IPS-NIHi11 (cell line): ENCODE measurements around the gene LRRC23.
A peak's percentile ranks its signal among the peaks of the same experiment; 100 is the strongest.
"Not testable (repeated sequence)": the region's sequence is repeated elsewhere in the genome, so short reads cannot be mapped to it uniquely, and the experiment has no call there.

Source experiments
- DNase-seq: peaks from one replicate; pipeline ENCODE4 v3.0.0; 2012; ENCODE audit warnings: mixed read lengths, low spot score

Gene LRRC23, protein sequence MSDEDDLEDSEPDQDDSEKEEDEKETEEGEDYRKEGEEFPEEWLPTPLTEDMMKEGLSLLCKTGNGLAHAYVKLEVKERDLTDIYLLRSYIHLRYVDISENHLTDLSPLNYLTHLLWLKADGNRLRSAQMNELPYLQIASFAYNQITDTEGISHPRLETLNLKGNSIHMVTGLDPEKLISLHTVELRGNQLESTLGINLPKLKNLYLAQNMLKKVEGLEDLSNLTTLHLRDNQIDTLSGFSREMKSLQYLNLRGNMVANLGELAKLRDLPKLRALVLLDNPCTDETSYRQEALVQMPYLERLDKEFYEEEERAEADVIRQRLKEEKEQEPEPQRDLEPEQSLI

DNA sequence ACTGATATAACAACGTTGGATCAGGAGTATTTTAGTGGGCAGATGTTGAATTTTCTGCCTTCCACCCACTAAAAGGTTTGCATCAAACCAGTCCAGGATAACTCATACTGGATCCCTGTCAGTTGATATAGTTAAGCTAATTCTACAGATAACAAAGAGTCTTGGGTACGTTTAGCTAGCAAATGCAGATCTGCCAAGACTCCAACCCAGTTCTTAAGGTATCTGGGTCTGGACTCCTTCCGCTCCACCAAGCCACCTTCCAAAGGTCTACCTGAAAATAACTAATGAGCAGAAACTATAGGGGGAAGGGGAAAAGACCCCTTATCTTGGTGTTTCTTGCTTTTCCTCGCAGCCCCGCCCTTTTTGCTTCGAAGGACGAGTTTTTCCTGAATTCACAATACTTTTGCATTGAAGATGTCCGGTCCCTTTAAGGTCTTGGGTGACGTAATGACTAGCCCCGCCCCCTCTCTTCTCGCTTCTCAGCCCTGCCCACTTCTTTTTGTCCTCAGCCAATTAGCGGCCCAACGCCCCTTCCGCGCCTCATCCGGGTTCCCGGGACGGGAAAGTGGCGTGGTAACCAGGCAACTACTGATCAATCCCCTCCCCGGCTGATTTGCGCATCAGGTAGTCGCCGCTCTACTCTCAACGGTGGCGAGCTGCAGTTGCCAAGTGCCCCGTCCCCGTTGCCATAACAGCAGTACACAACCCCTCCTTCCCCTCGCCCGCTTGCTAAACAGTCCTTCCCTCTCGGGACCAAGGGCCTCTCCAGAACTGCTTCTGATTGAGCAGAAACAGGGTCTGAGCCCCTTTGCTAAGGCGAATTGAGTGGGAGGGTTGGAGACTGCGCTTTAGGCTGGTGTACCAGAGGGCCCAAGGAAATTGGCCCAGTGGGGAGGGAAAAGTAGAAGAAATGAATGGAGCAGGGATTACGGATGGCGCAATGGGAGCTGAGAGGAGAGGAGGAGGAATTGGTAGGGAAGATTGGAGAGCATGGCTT, at the start of gene LRRC23:
LRRC23 (plus strand) TSS at position 543 of the 997 bp plus-strand sequence. CDS start 812 bp downstream, outside the sequence.
- peak; percentile 98 for DNase-seq

DNA sequence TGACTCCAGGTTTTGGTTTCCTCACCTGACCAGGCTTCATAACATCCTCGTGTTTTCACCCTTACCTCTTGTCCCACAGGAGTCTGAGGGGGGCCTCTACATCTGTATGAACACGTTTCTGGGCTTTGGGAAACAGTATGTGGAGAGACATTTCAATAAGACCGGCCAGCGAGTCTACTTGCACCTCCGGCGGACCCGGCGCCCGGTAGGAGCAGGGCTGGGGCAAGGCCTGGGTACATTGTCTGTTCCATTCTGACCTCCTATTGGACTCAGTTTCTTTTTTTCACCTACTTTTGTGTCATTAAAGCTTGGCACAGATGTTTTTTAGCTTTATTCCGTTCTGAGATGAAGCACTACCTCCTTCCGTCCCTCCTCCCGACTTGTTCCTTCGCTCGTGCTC, 49.3 kb upstream of the LRRC23 start:
- DNase-seq: no peak

DNA sequence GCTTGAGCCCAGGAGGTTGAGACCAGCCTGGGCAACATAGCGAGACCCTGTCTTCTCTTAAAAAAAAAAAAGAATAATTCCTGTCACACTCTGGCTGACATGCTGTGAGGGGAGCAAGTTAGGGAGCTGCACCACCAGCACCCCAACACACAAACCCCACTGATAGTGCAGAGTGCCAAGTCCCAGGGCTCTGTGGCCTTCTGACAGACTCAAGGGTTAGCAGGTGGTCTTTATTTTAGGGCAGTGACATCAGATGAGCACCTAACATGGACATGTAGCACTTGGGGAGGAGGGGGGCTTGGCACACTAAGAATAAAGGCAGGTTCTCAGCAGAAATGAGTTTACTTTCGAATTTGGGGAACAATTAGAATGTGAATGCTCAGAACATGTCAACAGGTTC, 45.8 kb upstream of the LRRC23 start:
- no peak for DNase-seq

DNA sequence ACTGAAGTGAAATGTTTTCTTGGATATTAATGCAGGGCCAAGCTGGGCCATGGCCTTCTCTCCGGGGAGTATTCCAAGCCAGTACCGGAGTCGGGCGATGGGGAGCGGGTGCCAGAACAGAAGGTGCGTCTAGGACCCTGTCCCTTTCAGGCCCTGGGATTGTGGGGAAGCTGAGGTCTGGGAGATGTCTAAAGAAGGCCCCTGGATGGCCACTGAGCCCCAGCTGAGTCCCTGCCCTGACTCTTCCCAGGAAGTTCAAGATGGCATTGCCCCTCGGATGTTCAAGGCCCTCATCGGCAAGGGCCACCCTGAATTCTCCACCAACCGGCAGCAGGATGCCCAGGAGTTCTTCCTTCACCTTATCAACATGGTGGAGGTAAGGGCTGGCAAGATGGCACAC, 44.5 kb upstream of the LRRC23 start:
- DNase-seq: no peak

DNA sequence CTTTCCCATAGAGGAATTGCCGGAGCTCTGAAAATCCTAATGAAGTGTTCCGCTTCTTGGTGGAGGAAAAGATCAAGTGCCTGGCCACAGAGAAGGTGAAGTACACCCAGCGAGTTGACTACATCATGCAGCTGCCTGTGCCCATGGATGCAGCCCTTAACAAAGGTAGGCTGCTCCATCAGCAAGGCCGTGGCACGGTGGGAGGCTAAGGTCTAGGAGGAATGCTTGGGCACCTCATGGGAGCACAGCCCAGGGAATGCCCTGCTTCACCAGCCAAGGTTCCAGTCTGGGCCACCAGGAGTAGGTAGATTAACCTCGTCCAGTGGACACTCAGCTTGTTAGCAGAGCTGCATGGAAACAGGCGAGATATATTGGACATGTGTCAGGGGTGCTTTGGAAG, 43.7 kb upstream of the LRRC23 start:
- no peak for DNase-seq

DNA sequence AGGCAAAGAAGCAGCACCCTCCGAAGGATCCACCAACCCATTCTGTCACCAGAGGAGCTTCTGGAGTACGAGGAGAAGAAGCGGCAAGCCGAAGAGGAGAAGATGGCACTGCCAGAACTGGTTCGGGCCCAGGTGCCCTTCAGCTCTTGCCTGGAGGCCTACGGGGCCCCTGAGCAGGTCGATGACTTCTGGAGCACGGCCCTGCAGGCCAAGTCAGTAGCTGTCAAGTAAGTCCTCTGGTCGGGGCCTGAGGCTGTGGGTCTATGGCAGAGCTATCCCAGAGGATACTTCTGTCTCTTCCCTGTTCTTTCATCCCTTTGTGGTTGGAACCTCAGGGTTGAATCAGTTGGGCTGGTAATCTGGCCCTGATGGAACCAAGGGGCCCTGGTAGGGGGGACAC, 43.2 kb upstream of the LRRC23 start:
- no peak for DNase-seq

DNA sequence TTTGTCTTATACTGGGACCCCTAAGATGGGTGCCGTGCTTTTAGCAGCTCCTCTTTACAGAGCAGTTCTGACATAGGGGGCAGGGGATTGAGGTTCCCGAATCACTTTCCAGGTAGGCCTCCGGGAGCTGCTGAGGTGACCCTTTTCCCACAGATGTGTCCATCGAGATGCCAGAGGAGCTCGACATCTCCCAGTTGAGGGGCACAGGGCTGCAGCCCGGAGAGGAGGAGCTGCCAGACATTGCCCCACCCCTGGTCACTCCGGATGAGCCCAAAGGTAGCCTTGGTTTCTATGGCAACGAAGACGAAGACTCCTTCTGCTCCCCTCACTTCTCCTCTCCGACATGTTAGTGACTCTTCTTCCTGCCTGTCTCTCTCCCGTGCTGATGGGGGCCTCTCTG, 41.6 kb upstream of the LRRC23 start:
- no peak for DNase-seq

DNA sequence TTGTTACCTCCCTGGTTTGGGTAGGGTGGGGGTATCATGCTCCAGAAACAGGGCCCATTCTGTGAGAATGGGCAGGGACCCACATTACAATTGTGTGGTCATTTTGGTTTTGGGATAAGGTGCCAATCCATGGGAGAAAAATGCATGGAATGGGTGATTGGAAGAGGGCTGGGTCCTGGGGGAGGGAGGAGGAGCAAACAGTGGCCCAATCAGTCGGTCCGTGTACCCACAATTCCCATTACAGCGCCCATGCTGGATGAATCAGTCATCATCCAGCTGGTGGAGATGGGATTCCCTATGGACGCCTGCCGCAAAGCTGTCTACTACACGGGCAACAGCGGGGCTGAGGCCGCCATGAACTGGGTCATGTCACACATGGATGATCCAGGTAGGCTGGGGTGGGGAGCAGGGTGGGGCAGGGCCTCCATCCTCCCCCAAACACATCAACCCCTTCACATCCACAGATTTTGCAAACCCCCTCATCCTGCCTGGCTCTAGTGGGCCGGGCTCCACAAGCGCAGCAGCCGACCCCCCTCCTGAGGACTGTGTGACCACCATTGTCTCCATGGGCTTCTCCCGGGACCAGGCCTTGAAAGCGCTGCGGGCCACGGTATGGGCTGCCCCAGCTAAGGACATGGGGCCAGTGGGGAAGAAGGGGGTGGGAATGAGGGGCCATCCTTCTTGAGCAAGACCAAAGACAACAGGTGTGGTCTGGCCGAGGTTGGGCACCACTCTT, 40.9 kb upstream of the LRRC23 start:
- no peak for DNase-seq

DNA sequence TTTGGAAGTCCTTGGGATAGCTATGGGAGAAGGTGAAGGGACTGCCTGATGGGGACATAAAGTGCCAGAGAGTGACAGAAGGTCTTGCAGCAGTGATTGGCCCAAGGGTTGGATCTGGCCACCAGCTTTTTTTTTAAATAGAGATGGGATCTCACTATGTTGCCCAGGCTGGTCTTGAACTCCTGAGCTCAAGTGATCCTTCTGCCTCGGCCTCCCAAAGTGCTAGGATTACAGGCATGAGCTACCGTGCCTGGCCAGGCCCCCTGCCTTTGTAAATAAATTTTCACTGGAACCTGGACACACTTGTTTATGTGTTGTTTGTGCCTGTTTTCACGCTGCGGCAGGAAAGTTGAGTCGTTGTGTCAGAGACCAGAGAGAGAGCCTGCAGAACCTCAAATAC, 39.3 kb upstream of the LRRC23 start:
- DNase-seq: not testable (repeated sequence)

DNA sequence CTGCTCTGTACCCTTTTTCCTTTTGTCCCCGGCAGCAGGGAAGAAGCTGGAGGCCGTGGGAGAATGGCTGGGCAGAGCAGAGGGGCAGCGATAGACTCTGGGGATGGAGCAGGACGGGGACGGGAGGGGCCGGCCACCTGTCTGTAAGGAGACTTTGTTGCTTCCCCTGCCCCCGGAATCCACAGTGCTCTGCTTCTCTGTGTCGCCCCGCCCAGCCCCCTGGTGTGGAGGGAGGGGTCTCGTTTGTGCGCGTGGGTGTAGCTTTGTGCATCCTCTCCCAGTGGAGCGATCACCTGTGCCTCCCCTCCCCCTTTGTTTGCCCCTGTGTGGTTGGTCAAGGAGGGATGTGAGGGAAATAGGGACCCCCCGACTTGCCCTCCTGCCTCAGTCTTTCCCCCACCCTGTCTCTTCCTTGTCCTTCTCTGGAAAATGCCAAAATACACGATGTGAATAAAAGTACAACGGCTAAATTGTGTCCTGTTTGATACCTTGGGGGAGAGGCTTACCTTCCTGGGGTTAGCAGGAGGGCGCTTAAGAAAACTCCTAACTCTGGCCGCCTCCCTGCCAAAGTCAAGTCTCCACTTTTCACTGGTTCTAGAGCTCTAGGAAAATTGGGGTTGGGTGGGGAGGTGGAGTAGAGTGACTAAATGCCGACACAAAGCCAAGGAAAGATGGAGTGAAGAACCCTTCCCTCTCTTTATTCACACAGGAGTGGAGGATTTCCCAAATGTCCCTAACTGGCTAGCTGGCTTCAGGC, 38.3 kb upstream of the LRRC23 start:
- DNase-seq: peak; percentile 52

DNA sequence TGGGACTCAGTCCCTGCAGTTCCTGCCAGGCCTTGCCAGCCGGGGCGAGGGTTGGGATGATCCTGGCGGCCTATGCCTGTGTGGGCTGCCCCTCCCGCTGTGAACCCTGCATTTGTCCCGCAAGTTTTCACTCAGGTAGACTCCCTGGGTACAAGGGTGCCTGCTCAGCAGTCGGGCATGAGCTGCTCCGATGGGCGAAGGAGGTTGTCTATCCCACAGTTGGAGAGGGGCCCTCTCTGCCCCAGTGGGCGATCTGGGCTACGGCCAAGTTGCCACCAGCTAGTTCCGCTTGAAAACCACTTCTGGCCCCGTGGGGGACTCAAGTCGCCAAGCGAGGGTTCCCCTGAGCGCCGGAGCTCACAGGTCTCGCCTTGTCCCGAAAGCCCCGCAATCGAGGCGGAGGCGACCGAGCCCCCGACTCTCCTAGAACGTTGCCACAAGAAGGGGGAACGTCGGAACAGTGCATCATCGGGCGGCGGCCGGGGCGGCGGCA, 37.7 kb upstream of the LRRC23 start:
- DNase-seq: peak; percentile 39

DNA sequence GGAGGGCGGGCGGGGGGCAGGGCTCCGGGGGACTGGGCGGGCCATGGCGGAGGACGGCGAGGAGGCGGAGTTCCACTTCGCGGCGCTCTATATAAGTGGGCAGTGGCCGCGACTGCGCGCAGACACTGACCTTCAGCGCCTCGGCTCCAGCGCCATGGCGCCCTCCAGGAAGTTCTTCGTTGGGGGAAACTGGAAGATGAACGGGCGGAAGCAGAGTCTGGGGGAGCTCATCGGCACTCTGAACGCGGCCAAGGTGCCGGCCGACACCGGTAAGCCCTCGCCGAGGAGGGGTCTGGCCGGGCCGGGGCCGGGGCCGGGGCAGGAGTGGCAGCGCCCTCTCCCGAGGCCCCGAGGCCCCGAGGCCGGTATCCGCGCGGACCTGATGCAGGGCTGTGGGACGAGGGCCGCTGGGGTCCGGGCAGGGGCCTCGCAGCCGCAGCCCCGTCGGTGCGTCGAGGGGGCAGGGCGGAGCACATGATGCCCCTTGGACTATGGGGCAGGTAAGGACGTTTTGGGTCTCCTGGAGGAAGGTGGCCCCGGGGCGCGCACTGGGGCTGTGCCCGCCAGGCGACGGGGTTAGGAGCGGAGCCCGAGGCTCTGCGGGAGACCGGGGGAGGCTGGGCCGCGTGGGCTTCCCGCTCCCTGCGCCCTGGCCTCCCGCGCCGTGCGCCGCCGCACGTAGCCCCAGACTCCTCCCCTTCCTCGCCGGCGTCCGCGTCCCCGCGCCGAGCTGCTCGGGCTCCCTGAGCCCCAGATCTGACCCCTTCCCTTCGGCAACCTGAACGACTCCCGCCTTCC, 37.0 kb upstream of the LRRC23 start, which contains the start of gene TPI1:
TPI1 (plus strand) TSS at position 119 of the 798 bp plus-strand sequence; CDS start at position 155, 36 bp downstream.
- peak; percentile 94 for DNase-seq

DNA sequence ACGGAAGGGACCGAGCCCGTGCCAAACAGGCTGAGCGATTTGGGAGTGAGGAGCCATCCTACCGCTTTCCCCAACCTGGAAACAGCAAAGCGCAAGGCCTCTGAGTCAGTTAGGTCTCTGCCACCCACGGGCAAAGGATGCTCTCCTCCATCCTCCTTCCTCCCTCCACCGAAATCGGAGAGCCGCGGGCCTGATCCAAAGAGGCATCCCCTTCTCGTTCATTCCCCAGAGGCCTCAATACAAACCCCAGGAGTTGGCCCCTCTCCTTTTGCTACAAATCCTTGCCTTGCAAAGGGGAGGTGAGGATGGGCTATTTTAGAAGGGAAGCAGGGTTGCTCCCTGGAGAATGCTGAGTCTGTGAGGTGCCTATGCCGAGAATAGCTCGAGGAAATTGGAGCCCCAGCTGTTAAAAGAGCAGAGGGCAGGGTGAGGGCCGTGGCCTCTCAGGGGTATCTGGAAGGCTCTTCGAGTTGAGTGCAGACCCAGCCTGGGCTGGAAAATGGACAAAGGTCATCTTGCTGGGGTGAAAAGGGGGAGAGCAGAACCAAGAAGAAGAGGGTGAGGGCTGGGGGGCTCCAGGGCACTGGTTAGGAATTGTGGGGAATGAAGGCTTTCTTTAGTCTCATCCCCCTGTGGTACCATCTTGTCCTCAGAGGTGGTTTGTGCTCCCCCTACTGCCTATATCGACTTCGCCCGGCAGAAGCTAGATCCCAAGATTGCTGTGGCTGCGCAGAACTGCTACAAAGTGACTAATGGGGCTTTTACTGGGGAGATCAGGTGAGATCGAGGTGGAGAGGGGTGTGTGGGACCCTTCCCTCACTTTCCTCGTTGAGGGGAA, 36.2 kb upstream of the LRRC23 start:
- no peak for DNase-seq

DNA sequence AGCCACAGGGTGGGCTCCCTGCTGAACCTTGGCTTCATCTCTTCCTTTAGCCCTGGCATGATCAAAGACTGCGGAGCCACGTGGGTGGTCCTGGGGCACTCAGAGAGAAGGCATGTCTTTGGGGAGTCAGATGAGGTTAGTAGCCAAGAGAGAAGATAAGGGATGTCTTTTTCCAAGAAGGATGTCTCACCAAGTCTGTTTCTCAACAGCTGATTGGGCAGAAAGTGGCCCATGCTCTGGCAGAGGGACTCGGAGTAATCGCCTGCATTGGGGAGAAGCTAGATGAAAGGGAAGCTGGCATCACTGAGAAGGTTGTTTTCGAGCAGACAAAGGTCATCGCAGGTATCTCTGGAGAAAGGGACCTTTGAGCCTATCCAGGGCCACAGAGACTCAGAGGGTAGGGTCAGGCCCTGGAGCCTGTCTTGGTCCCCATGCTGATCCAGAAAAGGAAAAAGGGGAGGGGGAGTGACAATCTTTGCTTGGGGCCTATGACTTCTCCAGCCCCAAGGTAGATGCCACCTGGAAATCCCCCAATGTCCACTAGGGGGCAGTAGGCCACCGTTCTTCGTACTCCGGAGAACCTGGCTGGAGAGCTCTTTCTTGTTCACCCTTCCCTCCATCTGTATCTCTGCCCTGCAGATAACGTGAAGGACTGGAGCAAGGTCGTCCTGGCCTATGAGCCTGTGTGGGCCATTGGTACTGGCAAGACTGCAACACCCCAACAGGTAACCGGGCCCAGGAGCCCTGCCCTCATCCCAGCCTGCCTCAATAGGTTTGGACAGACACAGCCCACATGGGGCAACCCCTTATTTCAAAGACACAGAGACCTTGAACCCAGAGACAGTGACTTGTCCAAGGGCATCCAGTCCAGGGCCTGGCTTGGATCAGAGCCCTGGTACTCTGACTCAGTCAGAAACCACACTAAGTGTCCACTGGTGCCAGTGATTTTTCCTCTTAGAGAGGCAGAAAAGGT, 35.3 kb upstream of the LRRC23 start:
- DNase-seq: peak; percentile 69

DNA sequence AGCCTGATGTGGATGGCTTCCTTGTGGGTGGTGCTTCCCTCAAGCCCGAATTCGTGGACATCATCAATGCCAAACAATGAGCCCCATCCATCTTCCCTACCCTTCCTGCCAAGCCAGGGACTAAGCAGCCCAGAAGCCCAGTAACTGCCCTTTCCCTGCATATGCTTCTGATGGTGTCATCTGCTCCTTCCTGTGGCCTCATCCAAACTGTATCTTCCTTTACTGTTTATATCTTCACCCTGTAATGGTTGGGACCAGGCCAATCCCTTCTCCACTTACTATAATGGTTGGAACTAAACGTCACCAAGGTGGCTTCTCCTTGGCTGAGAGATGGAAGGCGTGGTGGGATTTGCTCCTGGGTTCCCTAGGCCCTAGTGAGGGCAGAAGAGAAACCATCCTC, 34.3 kb upstream of the LRRC23 start:
- not testable (repeated sequence) for DNase-seq

DNA sequence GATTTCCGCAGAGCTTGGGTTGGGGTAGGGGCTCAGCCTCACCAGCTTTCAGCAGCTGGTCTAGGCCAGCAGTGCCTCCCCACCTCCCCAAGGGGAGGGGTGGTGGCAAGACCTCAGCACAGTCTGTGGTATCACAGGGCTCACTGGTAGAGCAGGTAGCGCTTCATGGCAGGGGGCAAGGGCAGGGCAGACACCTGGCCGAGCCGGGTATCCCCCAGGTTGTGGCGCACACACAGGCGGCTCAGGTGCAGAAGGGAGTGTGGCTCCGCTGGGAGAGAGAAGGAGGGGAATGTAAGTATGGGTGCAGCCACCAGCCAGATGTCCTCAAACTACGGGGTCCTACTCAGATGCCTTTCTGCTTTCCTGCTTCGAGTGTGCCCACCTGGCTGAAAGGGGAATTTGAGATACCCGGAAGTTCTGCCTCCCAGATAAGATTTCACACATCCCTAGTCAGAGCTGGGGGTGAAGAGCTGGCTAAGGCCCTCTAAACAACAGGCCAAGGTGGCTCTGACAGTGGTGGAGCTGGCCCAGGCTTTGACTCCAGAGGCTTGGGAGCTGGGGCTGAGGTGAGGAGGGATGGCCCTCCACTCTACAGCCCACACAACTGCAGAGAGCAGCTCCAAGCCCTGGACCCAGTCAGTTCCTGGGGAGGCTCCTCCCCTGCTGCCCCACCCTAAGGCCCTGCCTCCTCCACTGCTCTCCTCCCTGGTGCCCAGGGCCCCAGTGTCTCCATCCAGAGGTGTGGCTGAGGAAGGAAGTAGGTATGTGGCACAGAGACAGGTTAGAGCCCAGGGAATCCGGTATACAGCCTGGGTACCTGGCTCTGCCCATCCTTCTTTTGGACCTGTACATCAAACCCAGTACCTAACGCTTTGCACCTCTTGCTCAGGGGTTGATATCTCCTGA, 33.3 kb upstream of the LRRC23 start:
- DNase-seq: no peak
